ENCODE results near the gene C18orf54. TPM values are rescaled to one million over a fixed set of nuclear protein-coding genes. Genes with fewer than 3 reads are reported as not detected.

The C18orf54 gene
- total RNA-seq, 1 experiment from 2014 or later, result 7.2 TPM

- no peak overlapping the region for H3K4me3 Mint-ChIP-seq (ENCODE audit: unreplicated experiment)
- H3K4me1 Mint-ChIP-seq (ENCODE audit: low read depth, unreplicated experiment), result no peaks in the 10 kb centered on the region
- no peak for TF ChIP-seq CTCF (IDR thresholded peaks at IDR 0.05; ENCODE audit: insufficient read depth in 1 of 2, low read depth in 1 of 2, low read length in 1 of 2, severe bottlenecking in 1 of 2, unreplicated experiment in 1 of 2)
- Histone ChIP-seq H3K9me3 (no peaks in the 10 kb centered on the region), H3K4me3 (ENCODE audit: low read depth, low read length) (no peak overlapping the region), H3K4me1 (no peaks in the 10 kb centered on the region), H3K27me3 (replicated peaks; ENCODE audit: control insufficient read depth, insufficient read depth, low read length) (no peaks in the 10 kb centered on the region), H3K36me3 (ENCODE audit: control insufficient read depth, insufficient read depth, low read length) (no peaks in the 10 kb centered on the region)
- H3K36me3 Mint-ChIP-seq (ENCODE audit: insufficient read depth, unreplicated experiment), result no peaks in the 10 kb centered on the region
- H3K27me3 Mint-ChIP-seq (ENCODE audit: insufficient read depth, unreplicated experiment), result no peaks in the 10 kb centered on the region
- no TSS peak for BruUV-seq (replicated peaks)
- DNase-seq, result no peak
- intact Hi-C loops (cut with micrococcal nuclease; ENCODE audit: unreplicated experiment), result no loop called here
- no peaks in the 10 kb centered on the region for H3K9me3 Mint-ChIP-seq (ENCODE audit: unreplicated experiment)
- POLR2A ChIA-PET, result no interaction called here
- H3K27ac Mint-ChIP-seq (ENCODE audit: unreplicated experiment), result no peak overlapping the region
- CTCF ChIA-PET, result no interaction called here
Observed at GRCh38 chr18:54415086-54415485, 57.4 kb downstream of the C18orf54 start.

- no peaks in the 10 kb centered on the region for H3K4me1 ChIP-seq
- H3K27me3 ChIP-seq (replicated peaks; ENCODE audit: control insufficient read depth, insufficient read depth, low read length), result no peaks in the 10 kb centered on the region
- BruUV-seq (replicated peaks), result no TSS peak
- CTCF ChIA-PET, result no interaction called here
- no peaks in the 10 kb centered on the region for H3K36me3 ChIP-seq (ENCODE audit: control insufficient read depth, insufficient read depth, low read length)
- POLR2A ChIA-PET, result no interaction called here
- Mint-ChIP-seq H3K4me1 (ENCODE audit: low read depth, unreplicated experiment) (no peaks in the 10 kb centered on the region), H3K9me3 (ENCODE audit: unreplicated experiment) (no peaks in the 10 kb centered on the region), H3K36me3 (ENCODE audit: insufficient read depth, unreplicated experiment) (no peaks in the 10 kb centered on the region), H3K27ac (ENCODE audit: unreplicated experiment) (no peak overlapping the region), H3K27me3 (ENCODE audit: insufficient read depth, unreplicated experiment) (no peaks in the 10 kb centered on the region), H3K4me3 (ENCODE audit: unreplicated experiment) (no peak overlapping the region)
- DNase-seq, result no peak
- H3K9me3 ChIP-seq, result no peaks in the 10 kb centered on the region
- no peak overlapping the region for H3K4me3 ChIP-seq (ENCODE audit: low read depth, low read length)
- no peak for TF ChIP-seq CTCF (IDR thresholded peaks at IDR 0.05; ENCODE audit: insufficient read depth in 1 of 2, low read depth in 1 of 2, low read length in 1 of 2, severe bottlenecking in 1 of 2, unreplicated experiment in 1 of 2)
- intact Hi-C loops (cut with micrococcal nuclease; ENCODE audit: unreplicated experiment), result no loop called here
Observed at GRCh38 chr18:54416436-54416835, 58.7 kb downstream of the C18orf54 start.

- no peaks in the 10 kb centered on the region for H3K9me3 ChIP-seq
- no peak for DNase-seq
- Mint-ChIP-seq H3K9me3 (ENCODE audit: unreplicated experiment) (no peaks in the 10 kb centered on the region), H3K27me3 (ENCODE audit: insufficient read depth, unreplicated experiment) (peaks cover 8% of the 10 kb centered on the region), H3K4me3 (ENCODE audit: unreplicated experiment) (no peak overlapping the region), H3K27ac (ENCODE audit: unreplicated experiment) (no peak overlapping the region), H3K4me1 (ENCODE audit: low read depth, unreplicated experiment) (no peaks in the 10 kb centered on the region), H3K36me3 (ENCODE audit: insufficient read depth, unreplicated experiment) (no peaks in the 10 kb centered on the region)
- H3K36me3 ChIP-seq (ENCODE audit: control insufficient read depth, insufficient read depth, low read length), result no peaks in the 10 kb centered on the region
- no peak overlapping the region for H3K4me3 ChIP-seq (ENCODE audit: low read depth, low read length)
- intact Hi-C loops (cut with micrococcal nuclease; ENCODE audit: unreplicated experiment), result no loop called here
- no TSS peak for BruUV-seq (replicated peaks)
- no peak for TF ChIP-seq CTCF (IDR thresholded peaks at IDR 0.05; ENCODE audit: insufficient read depth in 1 of 2, low read depth in 1 of 2, low read length in 1 of 2, severe bottlenecking in 1 of 2, unreplicated experiment in 1 of 2)
- H3K4me1 ChIP-seq, result no peaks in the 10 kb centered on the region
- POLR2A ChIA-PET, result no interaction called here
- CTCF ChIA-PET, result no interaction called here
- H3K27me3 ChIP-seq (replicated peaks; ENCODE audit: control insufficient read depth, insufficient read depth, low read length), result no peaks in the 10 kb centered on the region
Observed at GRCh38 chr18:54423831-54424230, 66.1 kb downstream of the C18orf54 start.
